OCI-LY3 (cell line): Measurements from ENCODE around the gene SIRT6.

ENCODE experiments used
- EZH2phosphoT487 ChIP-seq: fragments of 200-600 bp; shearing (Covaris generic); IDR thresholded peaks from 2 replicates; pipeline ENCODE4 v1.6.1; 2018; ENCODE audit warnings: antibody characterized with exemption, mixed run types, low read depth
- TF ChIP-seq, protein P1 (sequence below): fragments of 200-600, 300-600 bp; sonication (generic); IDR thresholded peaks from 2 replicates; pipeline ENCODE4 v1.5.1; 2014; ENCODE audit warnings: antibody characterized with exemption, low read length, low read depth

DNA sequence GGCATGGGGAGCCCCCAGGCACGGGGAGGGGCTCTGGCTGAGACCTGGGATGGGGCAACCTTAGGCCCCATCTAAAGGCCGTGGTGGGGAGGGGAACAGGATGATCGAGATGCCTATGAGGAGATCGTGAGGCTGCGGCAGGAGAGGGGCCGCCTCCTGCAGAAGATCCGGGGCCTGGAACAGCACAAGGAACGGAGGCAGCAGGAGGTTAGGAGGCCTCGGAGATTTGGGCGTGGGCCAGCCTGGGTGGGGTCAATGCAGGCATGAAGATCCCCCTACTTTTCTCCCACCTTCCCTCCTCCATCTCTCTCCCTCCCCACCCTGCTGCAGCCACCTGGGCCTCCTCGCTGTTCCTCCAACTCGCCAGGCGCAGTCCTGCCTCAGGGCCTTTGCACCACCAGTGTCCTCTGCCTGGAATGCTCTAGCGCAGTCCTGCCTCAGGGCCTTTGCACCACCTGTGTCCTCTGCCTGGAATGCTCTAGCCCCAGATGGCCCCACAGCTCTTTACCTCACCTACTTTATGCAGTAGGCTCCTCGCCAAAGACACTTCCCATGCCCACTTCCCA is 27.9 kb upstream of the SIRT6 start:
- TF ChIP-seq, protein P1, sequence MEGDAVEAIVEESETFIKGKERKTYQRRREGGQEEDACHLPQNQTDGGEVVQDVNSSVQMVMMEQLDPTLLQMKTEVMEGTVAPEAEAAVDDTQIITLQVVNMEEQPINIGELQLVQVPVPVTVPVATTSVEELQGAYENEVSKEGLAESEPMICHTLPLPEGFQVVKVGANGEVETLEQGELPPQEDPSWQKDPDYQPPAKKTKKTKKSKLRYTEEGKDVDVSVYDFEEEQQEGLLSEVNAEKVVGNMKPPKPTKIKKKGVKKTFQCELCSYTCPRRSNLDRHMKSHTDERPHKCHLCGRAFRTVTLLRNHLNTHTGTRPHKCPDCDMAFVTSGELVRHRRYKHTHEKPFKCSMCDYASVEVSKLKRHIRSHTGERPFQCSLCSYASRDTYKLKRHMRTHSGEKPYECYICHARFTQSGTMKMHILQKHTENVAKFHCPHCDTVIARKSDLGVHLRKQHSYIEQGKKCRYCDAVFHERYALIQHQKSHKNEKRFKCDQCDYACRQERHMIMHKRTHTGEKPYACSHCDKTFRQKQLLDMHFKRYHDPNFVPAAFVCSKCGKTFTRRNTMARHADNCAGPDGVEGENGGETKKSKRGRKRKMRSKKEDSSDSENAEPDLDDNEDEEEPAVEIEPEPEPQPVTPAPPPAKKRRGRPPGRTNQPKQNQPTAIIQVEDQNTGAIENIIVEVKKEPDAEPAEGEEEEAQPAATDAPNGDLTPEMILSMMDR: no peak
- TF ChIP-seq EZH2phosphoT487: no peak
